NCI-H2227 treated with DMSO at 0.1 percent for 48 hours (cell line): ENCODE results near the gene WDR33.
"Not testable (repeated sequence)": the region's sequence is repeated elsewhere in the genome, so short reads cannot be mapped to it uniquely, and the experiment has no call there.

Source experiments
- DNase-seq: peaks from one replicate; lab custom pipeline; 2025; lab: John Stamatoyannopoulos, UW

The WDR33 gene

GRCh38 chr2:127810156-127810618 lies 784 bp downstream of the WDR33 start:
- no peak for DNase-seq

GRCh38 chr2:127807678-127808353 lies 3.2 kb downstream of the WDR33 start:
- no peak for DNase-seq

GRCh38 chr2:127806860-127807259 lies 4.1 kb downstream of the WDR33 start:
- not testable (repeated sequence) for DNase-seq

- no peak for DNase-seq
Measured at GRCh38 chr2:127805491-127805890, 5.5 kb downstream of the WDR33 start.

- DNase-seq: no peak
Measured at GRCh38 chr2:127799926-127800325, 11.0 kb downstream of the WDR33 start.

GRCh38 chr2:127796389-127796788 lies 14.6 kb downstream of the WDR33 start:
- no peak for DNase-seq

GRCh38 chr2:127794901-127795300 lies 16.1 kb downstream of the WDR33 start:
- not testable (repeated sequence) for DNase-seq

GRCh38 chr2:127792805-127793204 lies 18.2 kb downstream of the WDR33 start:
- DNase-seq: no peak

GRCh38 chr2:127790694-127791529 lies 20.1 kb downstream of the WDR33 start:
- DNase-seq: peak; percentile 72

- no peak for DNase-seq
Measured at GRCh38 chr2:127786048-127786809, 24.7 kb downstream of the WDR33 start.

- DNase-seq: no peak
Measured at GRCh38 chr2:127784965-127785518, 25.9 kb downstream of the WDR33 start.

GRCh38 chr2:127783101-127783500 lies 27.9 kb downstream of the WDR33 start:
- DNase-seq: no peak

GRCh38 chr2:127778850-127779249 lies 32.1 kb downstream of the WDR33 start:
- DNase-seq: no peak

GRCh38 chr2:127778447-127778846 lies 32.5 kb downstream of the WDR33 start:
- DNase-seq: no peak

- DNase-seq: no peak
Measured at GRCh38 chr2:127776122-127776780, 34.7 kb downstream of the WDR33 start.

- no peak for DNase-seq
Measured at GRCh38 chr2:127771756-127772155, 39.2 kb downstream of the WDR33 start.

GRCh38 chr2:127770973-127771735 lies 39.8 kb downstream of the WDR33 start:
- DNase-seq: no peak

GRCh38 chr2:127770534-127770933 lies 40.4 kb downstream of the WDR33 start:
- not testable (repeated sequence) for DNase-seq

GRCh38 chr2:127769587-127769986 lies 41.4 kb downstream of the WDR33 start:
- no peak for DNase-seq

- DNase-seq: no peak
Measured at GRCh38 chr2:127768775-127769479, 42.0 kb downstream of the WDR33 start.
